Measurements from ENCODE around the gene TNS4. TPM values are rescaled to one million over a fixed set of nuclear protein-coding genes. Genes with fewer than 3 reads are reported as not detected.

The TNS4 gene
- total RNA-seq, 1 donor from 2014 or later: not detected

GRCh38 chr17:40483679-40484078 is 17.7 kb downstream of the TNS4 start:
- Mint-ChIP-seq H3K9me3 (no peaks in the 10 kb centered on the region), H3K27ac (peak overlapping the region; percentile 51), H3K4me1 (peaks cover 5% of the 10 kb centered on the region), H3K36me3 (no peaks in the 10 kb centered on the region), H3K27me3 (ENCODE audit: insufficient read depth, low read depth) (peaks cover 11% of the 10 kb centered on the region), H3K4me3 (no peak overlapping the region)
- H3K27me3 ChIP-seq: no peaks in the 10 kb centered on the region
- no peaks in the 10 kb centered on the region for H4K20me1 ChIP-seq (ENCODE audit: low read depth)
- no peak overlapping the region for H3K4me2 ChIP-seq
- no peaks in the 10 kb centered on the region for H3F3A ChIP-seq (ENCODE audit: low read depth)
- TF ChIP-seq EZH2 (IDR thresholded peaks at IDR 0.05): no peak
- TF ChIP-seq CTCF (IDR thresholded peaks at IDR 0.05): no peak
- no peak for TF ChIP-seq EZH2phosphoT487 (IDR thresholded peaks at IDR 0.05)
- no peak overlapping the region for H3K27ac ChIP-seq
- DNase-seq (ENCODE audit: low spot score): no peak
- peaks cover 3% of the 10 kb centered on the region for H3K4me1 ChIP-seq
- no peaks in the 10 kb centered on the region for H3K36me3 ChIP-seq
- no peak overlapping the region for H3K9ac ChIP-seq
- no peaks in the 10 kb centered on the region for H3K79me2 ChIP-seq (ENCODE audit: low read depth)
- no peak overlapping the region for H3K4me3 ChIP-seq
- no peaks in the 10 kb centered on the region for H3K9me3 ChIP-seq (ENCODE audit: low read depth)
- no peak overlapping the region for H2AFZ ChIP-seq (replicated peaks)

- H3K36me3 ChIP-seq: no peaks in the 10 kb centered on the region
- no peaks in the 10 kb centered on the region for H4K20me1 ChIP-seq (ENCODE audit: low read depth)
- no peak overlapping the region for H2AFZ ChIP-seq (replicated peaks)
- Mint-ChIP-seq H3K9me3 (no peaks in the 10 kb centered on the region), H3K36me3 (no peaks in the 10 kb centered on the region), H3K4me1 (peaks cover 5% of the 10 kb centered on the region), H3K27me3 (ENCODE audit: insufficient read depth, low read depth) (peaks cover 11% of the 10 kb centered on the region), H3K4me3 (no peak overlapping the region), H3K27ac (peak overlapping the region; percentile 36)
- no peak overlapping the region for H3K9ac ChIP-seq
- H3K79me2 ChIP-seq (ENCODE audit: low read depth): no peaks in the 10 kb centered on the region
- H3K9me3 ChIP-seq (ENCODE audit: low read depth): no peaks in the 10 kb centered on the region
- TF ChIP-seq EZH2phosphoT487 (IDR thresholded peaks at IDR 0.05) (no peak), EZH2 (IDR thresholded peaks at IDR 0.05) (no peak), CTCF (IDR thresholded peaks at IDR 0.05) (no peak)
- H3K4me1 ChIP-seq: peaks cover 3% of the 10 kb centered on the region
- no peaks in the 10 kb centered on the region for H3K27me3 ChIP-seq
- H3K4me2 ChIP-seq: no peak overlapping the region
- no peak for DNase-seq (ENCODE audit: low spot score)
- H3K4me3 ChIP-seq: no peak overlapping the region
- H3K27ac ChIP-seq: no peak overlapping the region
- H3F3A ChIP-seq (ENCODE audit: low read depth): no peaks in the 10 kb centered on the region
These were observed 18.7 kb downstream of the TNS4 start for GRCh38 chr17:40482722-40483121.

GRCh38 chr17:40481106-40481505 is 20.3 kb downstream of the TNS4 start:
- Histone ChIP-seq H3F3A (ENCODE audit: low read depth) (no peaks in the 10 kb centered on the region), H3K9ac (no peak overlapping the region), H3K36me3 (no peaks in the 10 kb centered on the region), H3K9me3 (ENCODE audit: low read depth) (no peaks in the 10 kb centered on the region), H3K4me2 (no peak overlapping the region), H3K79me2 (ENCODE audit: low read depth) (no peaks in the 10 kb centered on the region), H3K27ac (no peak overlapping the region), H3K4me3 (no peak overlapping the region), H3K4me1 (peaks cover 3% of the 10 kb centered on the region), H3K27me3 (no peaks in the 10 kb centered on the region), H2AFZ (replicated peaks) (no peak overlapping the region), H4K20me1 (ENCODE audit: low read depth) (no peaks in the 10 kb centered on the region)
- Mint-ChIP-seq H3K27ac (no peak overlapping the region), H3K27me3 (ENCODE audit: insufficient read depth, low read depth) (peaks cover 12% of the 10 kb centered on the region), H3K4me3 (no peak overlapping the region), H3K9me3 (no peaks in the 10 kb centered on the region), H3K4me1 (peaks cover 9% of the 10 kb centered on the region), H3K36me3 (no peaks in the 10 kb centered on the region)
- DNase-seq (ENCODE audit: low spot score): no peak
- TF ChIP-seq CTCF (IDR thresholded peaks at IDR 0.05) (no peak), EZH2phosphoT487 (IDR thresholded peaks at IDR 0.05) (no peak), EZH2 (IDR thresholded peaks at IDR 0.05) (no peak)
